Measurements from ENCODE around the gene TPR. TPM values are rescaled to one million over a fixed set of nuclear protein-coding genes. Genes with fewer than 3 reads are reported as not detected.
"Not testable (repeated sequence)": the region's sequence is repeated elsewhere in the genome, so short reads cannot be mapped to it uniquely, and the experiment has no call there.

Gene TPR
- polyA plus RNA-seq, 2 donors, result 15.9 to 22.8 TPM

- H3K9me3 ChIP-seq (ENCODE audit: control insufficient read depth in 2 of 2, insufficient read depth in 1 of 2, low read depth in 1 of 2, low read length in 1 of 2); H3K27ac ChIP-seq (ENCODE audit: low read depth in 2 of 2, low read length in 1 of 2); H3K27me3 ChIP-seq (ENCODE audit: control insufficient read depth in 1 of 2, insufficient read depth in 2 of 2, low read length in 2 of 2); H3K4me3 ChIP-seq (ENCODE audit: low read depth in 1 of 2, low read length in 2 of 2); H3K36me3 ChIP-seq (ENCODE audit: control insufficient read depth in 2 of 2, insufficient read depth in 2 of 2, low read length in 1 of 2); H3K4me1 ChIP-seq (ENCODE audit: control insufficient read depth in 2 of 2, insufficient read depth in 2 of 2, low read length in 1 of 2): not testable (repeated sequence)
- 95 to 100% methylated on average over 2 of the region's 2 CpGs for WGBS, 2 donors
Measured at GRCh38 chr1:186401446-186401845, 26.4 kb upstream of the TPR start.

GRCh38 chr1:186392711-186393110, 17.7 kb upstream of the TPR start:
- 89 to 94% methylated on average over 6 of the region's 6 CpGs for WGBS, 2 donors

GRCh38 chr1:186391841-186392240, 16.8 kb upstream of the TPR start:
- Histone ChIP-seq H3K36me3 (ENCODE audit: control insufficient read depth in 2 of 2, insufficient read depth in 2 of 2, low read length in 1 of 2) (peaks cover 0 to 2% of the 10 kb centered on the region in 2 donors), H3K27ac (ENCODE audit: low read depth in 2 of 2, low read length in 1 of 2) (no peak overlapping the region)

More at GRCh38 chr1:186392711-186393110, 17.7 kb upstream of the TPR start:
- not testable (repeated sequence) for H3K9me3 ChIP-seq (ENCODE audit: control insufficient read depth in 2 of 2, insufficient read depth in 1 of 2, low read depth in 1 of 2, low read length in 1 of 2); H3K4me1 ChIP-seq (ENCODE audit: control insufficient read depth in 2 of 2, insufficient read depth in 2 of 2, low read length in 1 of 2); H3K36me3 ChIP-seq (ENCODE audit: control insufficient read depth in 2 of 2, insufficient read depth in 2 of 2, low read length in 1 of 2); H3K4me3 ChIP-seq (ENCODE audit: low read depth in 1 of 2, low read length in 2 of 2); H3K27ac ChIP-seq (ENCODE audit: low read depth in 2 of 2, low read length in 1 of 2); H3K27me3 ChIP-seq (ENCODE audit: control insufficient read depth in 1 of 2, insufficient read depth in 2 of 2, low read length in 2 of 2)

GRCh38 chr1:186390925-186391324, 15.9 kb upstream of the TPR start:
- Histone ChIP-seq H3K36me3 (ENCODE audit: control insufficient read depth in 2 of 2, insufficient read depth in 2 of 2, low read length in 1 of 2) (peaks cover 0 to 2% of the 10 kb centered on the region in 2 donors), H3K27me3 (ENCODE audit: control insufficient read depth in 1 of 2, insufficient read depth in 2 of 2, low read length in 2 of 2) (no peaks in the 10 kb centered on the region), H3K4me1 (ENCODE audit: control insufficient read depth in 2 of 2, insufficient read depth in 2 of 2, low read length in 1 of 2) (no peaks in the 10 kb centered on the region), H3K27ac (ENCODE audit: low read depth in 2 of 2, low read length in 1 of 2) (no peak overlapping the region), H3K4me3 (ENCODE audit: low read depth in 1 of 2, low read length in 2 of 2) (no peak overlapping the region), H3K9me3 (ENCODE audit: control insufficient read depth in 2 of 2, insufficient read depth in 1 of 2, low read depth in 1 of 2, low read length in 1 of 2) (no peaks in the 10 kb centered on the region)
- 97 to 100% methylated on average over 1 of the region's 1 CpG for WGBS, 2 donors

More at GRCh38 chr1:186391841-186392240, 16.8 kb upstream of the TPR start:
- H3K4me3 ChIP-seq (ENCODE audit: low read depth in 1 of 2, low read length in 2 of 2), result no peak overlapping the region
- H3K9me3 ChIP-seq (ENCODE audit: control insufficient read depth in 2 of 2, insufficient read depth in 1 of 2, low read depth in 1 of 2, low read length in 1 of 2), result no peaks in the 10 kb centered on the region
- no peaks in the 10 kb centered on the region for H3K27me3 ChIP-seq (ENCODE audit: control insufficient read depth in 1 of 2, insufficient read depth in 2 of 2, low read length in 2 of 2)
- H3K4me1 ChIP-seq (ENCODE audit: control insufficient read depth in 2 of 2, insufficient read depth in 2 of 2, low read length in 1 of 2), result no peaks in the 10 kb centered on the region
- 89 to 91% methylated on average over 4 of the region's 4 CpGs for WGBS, 2 donors

- Histone ChIP-seq H3K4me1 (ENCODE audit: control insufficient read depth in 2 of 2, insufficient read depth in 2 of 2, low read length in 1 of 2) (no peaks in the 10 kb centered on the region), H3K36me3 (ENCODE audit: control insufficient read depth in 2 of 2, insufficient read depth in 2 of 2, low read length in 1 of 2) (peaks cover 0 to 2% of the 10 kb centered on the region in 2 donors), H3K9me3 (ENCODE audit: control insufficient read depth in 2 of 2, insufficient read depth in 1 of 2, low read depth in 1 of 2, low read length in 1 of 2) (no peaks in the 10 kb centered on the region), H3K27me3 (ENCODE audit: control insufficient read depth in 1 of 2, insufficient read depth in 2 of 2, low read length in 2 of 2) (no peaks in the 10 kb centered on the region), H3K27ac (ENCODE audit: low read depth in 2 of 2, low read length in 1 of 2) (no peak overlapping the region), H3K4me3 (ENCODE audit: low read depth in 1 of 2, low read length in 2 of 2) (no peak overlapping the region)
- 94 to 96% methylated on average over 3 of the region's 3 CpGs for WGBS, 2 donors
Measured at GRCh38 chr1:186386725-186387383, 11.8 kb upstream of the TPR start.

- Histone ChIP-seq H3K36me3 (ENCODE audit: control insufficient read depth in 2 of 2, insufficient read depth in 2 of 2, low read length in 1 of 2) (no peaks in the 10 kb centered on the region), H3K27ac (ENCODE audit: low read depth in 2 of 2, low read length in 1 of 2) (peak overlapping the region; percentile 100), H3K9me3 (ENCODE audit: control insufficient read depth in 2 of 2, insufficient read depth in 1 of 2, low read depth in 1 of 2, low read length in 1 of 2) (no peaks in the 10 kb centered on the region), H3K4me3 (ENCODE audit: low read depth in 1 of 2, low read length in 2 of 2) (peak overlapping the region; percentile 96 to 98), H3K4me1 (ENCODE audit: control insufficient read depth in 2 of 2, insufficient read depth in 2 of 2, low read length in 1 of 2) (peaks cover 0 to 2% of the 10 kb centered on the region in 2 donors), H3K27me3 (ENCODE audit: control insufficient read depth in 1 of 2, insufficient read depth in 2 of 2, low read length in 2 of 2) (no peaks in the 10 kb centered on the region)
- WGBS, 2 donors, result 0 to 1% methylated on average over 12 of the region's 12 CpGs
Measured at GRCh38 chr1:186375929-186376319, 871 bp upstream of the TPR start.

GRCh38 chr1:186374303-186375151, 526 bp downstream of the TPR start:
- H3K4me3 ChIP-seq (ENCODE audit: low read depth in 1 of 2, low read length in 2 of 2), result peak overlapping the region; percentile 96 to 98
- H3K9me3 ChIP-seq (ENCODE audit: control insufficient read depth in 2 of 2, insufficient read depth in 1 of 2, low read depth in 1 of 2, low read length in 1 of 2), result no peaks in the 10 kb centered on the region
- no peaks in the 10 kb centered on the region for H3K27me3 ChIP-seq (ENCODE audit: control insufficient read depth in 1 of 2, insufficient read depth in 2 of 2, low read length in 2 of 2)
- peaks cover 0 to 2% of the 10 kb centered on the region in 2 donors for H3K4me1 ChIP-seq (ENCODE audit: control insufficient read depth in 2 of 2, insufficient read depth in 2 of 2, low read length in 1 of 2)
- H3K36me3 ChIP-seq (ENCODE audit: control insufficient read depth in 2 of 2, insufficient read depth in 2 of 2, low read length in 1 of 2), result no peaks in the 10 kb centered on the region
- peak overlapping the region; percentile 100 for H3K27ac ChIP-seq (ENCODE audit: low read depth in 2 of 2, low read length in 1 of 2)
- WGBS, 2 donors, result 0 to 1% methylated on average over 37 of the region's 37 CpGs

- H3K36me3 ChIP-seq (ENCODE audit: control insufficient read depth in 2 of 2, insufficient read depth in 2 of 2, low read length in 1 of 2); H3K27ac ChIP-seq (ENCODE audit: low read depth in 2 of 2, low read length in 1 of 2); H3K9me3 ChIP-seq (ENCODE audit: control insufficient read depth in 2 of 2, insufficient read depth in 1 of 2, low read depth in 1 of 2, low read length in 1 of 2); H3K4me3 ChIP-seq (ENCODE audit: low read depth in 1 of 2, low read length in 2 of 2); H3K27me3 ChIP-seq (ENCODE audit: control insufficient read depth in 1 of 2, insufficient read depth in 2 of 2, low read length in 2 of 2); H3K4me1 ChIP-seq (ENCODE audit: control insufficient read depth in 2 of 2, insufficient read depth in 2 of 2, low read length in 1 of 2): not testable (repeated sequence)
- 95 to 96% methylated on average over 8 of the region's 8 CpGs for WGBS, 2 donors
Measured at GRCh38 chr1:186347837-186348691, 27.0 kb downstream of the TPR start.

- no peaks in the 10 kb centered on the region for H3K4me1 ChIP-seq (ENCODE audit: control insufficient read depth in 2 of 2, insufficient read depth in 2 of 2, low read length in 1 of 2)
- peaks cover 0 to 9% of the 10 kb centered on the region in 2 donors for H3K36me3 ChIP-seq (ENCODE audit: control insufficient read depth in 2 of 2, insufficient read depth in 2 of 2, low read length in 1 of 2)
- H3K4me3 ChIP-seq (ENCODE audit: low read depth in 1 of 2, low read length in 2 of 2), result no peak overlapping the region
- no peaks in the 10 kb centered on the region for H3K9me3 ChIP-seq (ENCODE audit: control insufficient read depth in 2 of 2, insufficient read depth in 1 of 2, low read depth in 1 of 2, low read length in 1 of 2)
- no peak overlapping the region for H3K27ac ChIP-seq (ENCODE audit: low read depth in 2 of 2, low read length in 1 of 2)
- WGBS, 2 donors, result 91% methylated on average over 5 of the region's 5 CpGs
- H3K27me3 ChIP-seq (ENCODE audit: control insufficient read depth in 1 of 2, insufficient read depth in 2 of 2, low read length in 2 of 2), result no peaks in the 10 kb centered on the region
Measured at GRCh38 chr1:186340772-186341171, 34.3 kb downstream of the TPR start.

Measured in esophagus (tissue), 2 donors.